Activated T-helper 2 cell treated with anti-CD3 and anti-CD28 coated beads, Interferon-gamma antibody, Interleukin-2, Interleukin-4, amounts not matched to agents 10 μg/mL and 5 μg/mL and 100 μg/mL, durations not matched to agents 14 hours and 24 hours and 36 hours (primary cell): ENCODE data around the gene FYCO1. TPM values are rescaled to one million over a fixed set of nuclear protein-coding genes. Genes with fewer than 3 reads are reported as not detected.
"Not testable (repeated sequence)": the region's sequence is repeated elsewhere in the genome, so short reads cannot be mapped to it uniquely, and the experiment has no call there.

ENCODE experiments used
- DNase-seq: peaks from one replicate; pipeline ENCODE4 v3.0.0; 2021; ENCODE audit warnings: low spot score
- H3K27ac Mint-ChIP-seq: one replicate; pipeline ENCODE4 v1.8.0; 2021; ENCODE audit warnings: mixed read lengths
- H3K27me3 Mint-ChIP-seq: one replicate; pipeline ENCODE4 v1.8.0; 2021; ENCODE audit warnings: low read depth, mixed read lengths
- H3K36me3 Mint-ChIP-seq: one replicate; pipeline ENCODE4 v1.8.0; 2021; ENCODE audit warnings: low read depth, mixed read lengths
- H3K4me1 Mint-ChIP-seq: one replicate; pipeline ENCODE4 v1.8.0; 2021; ENCODE audit warnings: low read depth, mixed read lengths
- H3K4me3 Mint-ChIP-seq: one replicate; pipeline ENCODE4 v1.8.0; 2021; ENCODE audit warnings: low read depth, mild to moderate bottlenecking, moderate library complexity, mixed read lengths
- H3K9me3 Mint-ChIP-seq: one replicate; pipeline ENCODE4 v1.8.0; 2021; ENCODE audit warnings: mixed read lengths
- intact Hi-C: fragments of 100-400 bp; cut with micrococcal nuclease; formaldehyde crosslinking; loops from one replicate; pipeline ENCODE4 v1.15.1; 2023
- total RNA-seq: library from RNA; stranded (reverse); gene quantifications from 2 replicates; pipeline ENCODE4 v1.2.3, GENCODE V29; 2022

The FYCO1 gene
- 19.6 and 20.2 TPM in 2 replicates for total RNA-seq

GRCh38 chr3:45995236-45996192 is at the start of gene FYCO1:
FYCO1 (minus strand) TSS chr3:45995824; CDS start chr3:45984910, 10,914 bp downstream.
- no peaks in the 10 kb centered on the region for H3K9me3 Mint-ChIP-seq
- H3K36me3 Mint-ChIP-seq, result peaks cover 24% of the 10 kb centered on the region
- peak within 1 kb of the TSS; percentile 85 for H3K4me3 Mint-ChIP-seq
- H3K27me3 Mint-ChIP-seq, result peaks cover 13% of the 10 kb centered on the region
- H3K27ac Mint-ChIP-seq, result peak within 1 kb of the TSS; percentile 95
- peak; percentile 80 for DNase-seq
- intact Hi-C loops, result loop anchor here (10.0 kb wide), 2 partner anchors 131 to 299 kb away; no protein-coding TSS in a partner anchor
- H3K4me1 Mint-ChIP-seq, result peaks cover 44% of the 10 kb centered on the region

- DNase-seq, result no peak
- intact Hi-C loops, result no loop called here
- Mint-ChIP-seq H3K4me3 (no peak overlapping the region), H3K27me3 (peaks cover 24% of the 10 kb centered on the region), H3K36me3 (no peaks in the 10 kb centered on the region), H3K4me1 (peaks cover 2% of the 10 kb centered on the region), H3K9me3 (peaks cover 5% of the 10 kb centered on the region), H3K27ac (no peak overlapping the region)
Observed at GRCh38 chr3:46038916-46039315, 43.3 kb upstream of the FYCO1 start.

GRCh38 chr3:46038071-46038470 is 42.4 kb upstream of the FYCO1 start:
- DNase-seq, result not testable (repeated sequence)

DNA sequence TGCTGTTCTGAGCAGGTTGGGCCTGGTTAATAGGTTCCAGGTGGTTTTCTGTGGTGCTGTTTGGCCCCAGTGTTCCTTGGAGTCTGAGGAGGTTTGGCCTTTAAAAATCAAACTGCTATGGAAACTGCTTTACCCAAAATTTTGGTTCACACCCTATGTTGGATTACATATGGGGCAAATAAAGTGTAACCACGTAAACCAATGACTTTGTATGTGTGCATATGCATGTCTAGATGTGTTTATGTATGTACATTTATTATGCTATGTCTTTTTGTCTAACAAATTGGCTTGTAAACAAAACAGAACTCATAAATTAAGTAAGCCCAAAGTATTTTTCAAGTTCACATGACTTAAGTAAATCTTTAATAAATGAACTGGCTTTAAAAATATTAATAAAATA is 40.6 kb upstream of the FYCO1 start:
- Mint-ChIP-seq H3K9me3 (no peaks in the 10 kb centered on the region), H3K36me3 (no peaks in the 10 kb centered on the region), H3K27me3 (peaks cover 17% of the 10 kb centered on the region), H3K4me1 (peaks cover 2% of the 10 kb centered on the region), H3K4me3 (no peak overlapping the region), H3K27ac (no peak overlapping the region)
- intact Hi-C loops, result no loop called here
- no peak for DNase-seq

More at GRCh38 chr3:46038071-46038470, 42.4 kb upstream of the FYCO1 start:
- H3K4me1 Mint-ChIP-seq, H3K36me3 Mint-ChIP-seq, H3K4me3 Mint-ChIP-seq, intact Hi-C loops, H3K27ac Mint-ChIP-seq, H3K9me3 Mint-ChIP-seq: not testable (repeated sequence)
- H3K27me3 Mint-ChIP-seq, result peaks cover 27% of the 10 kb centered on the region

GRCh38 chr3:46031747-46032146 is 36.1 kb upstream of the FYCO1 start:
- intact Hi-C loops, result no loop called here
- peaks cover 17% of the 10 kb centered on the region for H3K36me3 Mint-ChIP-seq
- H3K9me3 Mint-ChIP-seq, result peaks cover 28% of the 10 kb centered on the region
- H3K27me3 Mint-ChIP-seq, result peaks cover 10% of the 10 kb centered on the region
- H3K4me3 Mint-ChIP-seq, result no peak overlapping the region
- H3K4me1 Mint-ChIP-seq, result peaks cover 9% of the 10 kb centered on the region
- DNase-seq, result no peak
- no peak overlapping the region for H3K27ac Mint-ChIP-seq

- Mint-ChIP-seq H3K4me1 (peaks cover 9% of the 10 kb centered on the region), H3K27me3 (peaks cover 10% of the 10 kb centered on the region), H3K4me3 (no peak overlapping the region), H3K9me3 (peaks cover 28% of the 10 kb centered on the region), H3K36me3 (peaks cover 18% of the 10 kb centered on the region), H3K27ac (no peak overlapping the region)
- no peak for DNase-seq
- intact Hi-C loops, result no loop called here
Observed at GRCh38 chr3:46031269-46031668, 35.6 kb upstream of the FYCO1 start.

DNA sequence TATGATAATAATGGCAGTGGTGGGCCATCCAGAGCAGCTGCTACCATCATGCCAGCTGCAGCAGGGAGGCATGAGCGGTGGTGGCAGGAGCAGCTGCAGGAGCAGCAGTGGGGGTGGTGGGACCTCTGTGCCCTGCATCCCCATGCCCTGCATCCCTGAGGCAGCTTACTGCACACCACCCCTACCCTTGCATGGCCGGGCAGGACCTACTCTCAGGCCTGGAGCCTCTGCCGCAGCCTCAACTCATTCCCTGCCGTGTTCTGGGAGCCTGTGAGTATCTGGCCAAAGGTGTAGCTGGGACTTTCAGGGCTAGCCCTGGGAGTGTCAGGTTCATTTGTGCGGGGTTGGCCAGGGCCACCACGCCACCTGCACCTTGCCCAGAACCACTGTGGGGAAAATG is 35.0 kb upstream of the FYCO1 start:
- Mint-ChIP-seq H3K4me1 (peaks cover 9% of the 10 kb centered on the region), H3K4me3 (no peak overlapping the region), H3K9me3 (peaks cover 28% of the 10 kb centered on the region), H3K36me3 (peaks cover 18% of the 10 kb centered on the region), H3K27me3 (peaks cover 12% of the 10 kb centered on the region), H3K27ac (no peak overlapping the region)
- DNase-seq, result no peak
- intact Hi-C loops, result no loop called here

GRCh38 chr3:46029953-46030543 is 34.4 kb upstream of the FYCO1 start:
- intact Hi-C loops, result no loop called here

DNA sequence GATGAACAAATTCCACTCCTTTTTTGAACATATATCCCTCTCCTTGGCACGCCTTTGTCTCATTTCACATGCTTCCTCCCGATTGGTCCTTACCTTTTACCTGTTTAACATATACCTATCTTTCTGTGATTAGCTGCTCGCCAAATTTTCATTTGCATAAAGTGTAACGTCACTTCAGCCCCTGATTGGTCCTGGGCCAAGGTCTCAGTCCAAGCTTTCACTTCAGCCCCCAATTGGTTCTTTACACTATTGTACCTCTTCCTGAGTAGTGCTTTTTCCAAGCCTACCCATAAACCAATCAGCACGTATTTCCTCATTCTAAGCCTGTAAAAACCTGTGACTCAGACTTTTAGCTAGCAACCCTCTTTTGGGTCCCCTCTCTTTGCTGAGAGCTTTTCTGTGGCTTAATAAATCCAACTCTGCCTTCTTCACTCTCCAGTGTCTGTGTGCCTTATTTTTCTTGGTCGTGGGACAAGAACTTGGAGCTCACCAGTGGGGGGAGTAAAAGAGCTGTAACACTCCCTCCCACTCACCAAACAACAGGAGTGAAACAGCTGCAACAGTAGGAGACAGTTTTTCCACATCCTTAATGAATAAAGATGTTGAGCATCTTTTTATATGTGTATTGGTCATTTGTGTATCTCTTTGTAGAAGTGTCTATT is 32.2 kb upstream of the FYCO1 start:
- Mint-ChIP-seq H3K4me1 (peaks cover 9% of the 10 kb centered on the region), H3K36me3 (peaks cover 18% of the 10 kb centered on the region), H3K9me3 (peaks cover 28% of the 10 kb centered on the region), H3K27me3 (peaks cover 21% of the 10 kb centered on the region), H3K27ac (no peak overlapping the region), H3K4me3 (no peak overlapping the region)
- intact Hi-C loops, result no loop called here
- DNase-seq, result no peak

More at GRCh38 chr3:46029953-46030543, 34.4 kb upstream of the FYCO1 start:
- peaks cover 9% of the 10 kb centered on the region for H3K4me1 Mint-ChIP-seq
- no peak for DNase-seq
- H3K27me3 Mint-ChIP-seq, result peaks cover 14% of the 10 kb centered on the region
- H3K4me3 Mint-ChIP-seq, result no peak overlapping the region
- H3K27ac Mint-ChIP-seq, result peak overlapping the region; percentile 38
- H3K36me3 Mint-ChIP-seq, result peaks cover 18% of the 10 kb centered on the region
- H3K9me3 Mint-ChIP-seq, result peaks cover 28% of the 10 kb centered on the region

GRCh38 chr3:46027021-46027705 is 31.5 kb upstream of the FYCO1 start, which contains the start of gene XCR1:
XCR1 (minus strand) TSS chr3:46027483; CDS start chr3:46021947, 5,536 bp downstream.
- Mint-ChIP-seq H3K4me1 (peaks cover 9% of the 10 kb centered on the region), H3K9me3 (peaks cover 30% of the 10 kb centered on the region), H3K27ac (no peak within 1 kb of the TSS), H3K27me3 (peaks cover 24% of the 10 kb centered on the region), H3K4me3 (no peak within 1 kb of the TSS), H3K36me3 (peaks cover 20% of the 10 kb centered on the region)
- DNase-seq, result no peak
- intact Hi-C loops, result no loop called here

GRCh38 chr3:46025139-46025538 is 29.5 kb upstream of the FYCO1 start:
- H3K4me3 Mint-ChIP-seq, result no peak overlapping the region
- H3K36me3 Mint-ChIP-seq, result peaks cover 23% of the 10 kb centered on the region
- H3K4me1 Mint-ChIP-seq, result peaks cover 8% of the 10 kb centered on the region
- intact Hi-C loops, result no loop called here
- no peak overlapping the region for H3K27ac Mint-ChIP-seq
- no peak for DNase-seq
- H3K9me3 Mint-ChIP-seq, result peaks cover 27% of the 10 kb centered on the region
- H3K27me3 Mint-ChIP-seq, result peaks cover 28% of the 10 kb centered on the region

DNA sequence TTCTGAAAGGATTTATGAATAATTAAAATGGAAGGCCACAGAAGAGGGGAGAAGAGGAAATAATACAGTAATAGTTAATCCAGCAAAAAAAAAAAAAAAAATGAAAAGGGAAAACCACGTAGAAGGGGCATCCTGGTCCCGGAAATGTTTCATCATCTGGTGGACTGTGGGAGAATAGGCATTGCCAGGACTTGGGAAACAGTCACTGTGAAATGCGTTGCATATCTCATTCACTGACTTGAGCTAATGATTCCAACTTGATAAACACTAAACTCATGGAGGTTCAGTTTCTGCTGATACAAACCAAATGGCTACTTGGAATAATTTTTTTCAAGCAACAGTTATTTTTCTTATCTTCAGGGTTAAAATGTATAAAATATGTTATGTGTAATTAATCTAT is 28.5 kb upstream of the FYCO1 start:
- Mint-ChIP-seq H3K27ac (no peak overlapping the region), H3K36me3 (peaks cover 17% of the 10 kb centered on the region), H3K27me3 (peaks cover 28% of the 10 kb centered on the region), H3K9me3 (peaks cover 21% of the 10 kb centered on the region), H3K4me3 (no peak overlapping the region), H3K4me1 (peaks cover 15% of the 10 kb centered on the region)
- intact Hi-C loops, result no loop called here
- no peak for DNase-seq
